HepG2 (cell line): ENCODE measurements around the gene CALML4. TPM values are rescaled to one million over a fixed set of nuclear protein-coding genes. Genes with fewer than 3 reads are reported as not detected.
A peak's percentile ranks its signal among the peaks of the same experiment; 100 is the strongest.

ENCODE experiments used
- CEBPZ ChIP-seq: IDR thresholded peaks from 2 replicates; pipeline ENCODE4 v1.6.1; 2012; ENCODE audit warnings: low read length, improper control_type of control experiment
- JUNB ChIP-seq: sonication (generic); formaldehyde crosslinking; IDR thresholded peaks from 2 replicates; pipeline ENCODE4 v1.8.0; 2022; ENCODE audit warnings: missing genetic modification reagents, mild to moderate bottlenecking, borderline replicate concordance
- KLF13 ChIP-seq: sonication (generic); formaldehyde crosslinking; IDR thresholded peaks from 2 replicates; pipeline ENCODE4 v1.4.0; 2020; ENCODE audit warnings: mild to moderate bottlenecking, missing genetic modification reagents
- KLF9 ChIP-seq: IDR thresholded peaks from 2 replicates; pipeline ENCODE4 v1.6.1; 2016; ENCODE audit warnings: low read depth
- NFE2L1 ChIP-seq: sonication (generic); formaldehyde crosslinking; IDR thresholded peaks from 2 replicates; pipeline ENCODE4 v1.4.0; 2020; ENCODE audit warnings: missing genetic modification reagents, mild to moderate bottlenecking, borderline replicate concordance
- PAWR ChIP-seq: sonication (generic); formaldehyde crosslinking; IDR thresholded peaks from 2 replicates; pipeline ENCODE4 v1.4.0; 2020; ENCODE audit warnings: missing genetic modification reagents, mild to moderate bottlenecking, borderline replicate concordance
- ZNF296 ChIP-seq: sonication (generic); formaldehyde crosslinking; conservative IDR thresholded peaks from 2 replicates; pipeline ENCODE4 v1.5.0; 2020; ENCODE audit warnings: mild to moderate bottlenecking, missing genetic modification reagents
- ZNF30 ChIP-seq: sonication (generic); formaldehyde crosslinking; IDR thresholded peaks from 2 replicates; pipeline ENCODE4 v1.5.0; 2020; ENCODE audit warnings: mild to moderate bottlenecking, missing genetic modification reagents
- ZNF451 ChIP-seq: sonication (generic); formaldehyde crosslinking; IDR thresholded peaks from 2 replicates; pipeline ENCODE4 v1.5.0; 2020; ENCODE audit warnings: mild to moderate bottlenecking, missing genetic modification reagents
- ZNF558 ChIP-seq: sonication (generic); formaldehyde crosslinking; IDR thresholded peaks from 2 replicates; pipeline ENCODE4 v1.9.0; 2022; ENCODE audit warnings: mild to moderate bottlenecking, missing genetic modification reagents, borderline replicate concordance
- ZNF574 ChIP-seq: sonication (generic); formaldehyde crosslinking; IDR thresholded peaks from 2 replicates; pipeline ENCODE4 v1.4.0; 2020; ENCODE audit warnings: missing genetic modification reagents
- ZNF644 ChIP-seq: IDR thresholded peaks from 2 replicates; pipeline ENCODE4 v1.6.1; 2016; ENCODE audit warnings: low read depth
- ZNF724P ChIP-seq: sonication (generic); formaldehyde crosslinking; IDR thresholded peaks from 2 replicates; pipeline ENCODE4 v1.8.0; 2022; ENCODE audit warnings: missing genetic modification reagents, borderline replicate concordance
- polyA plus RNA-seq, 8 experiments: library from polyadenylated mRNA; depleted of rRNA in 3 of 8; stranded (reverse) in 7 of 8; unstranded in 1 of 8; fragments of >200 nt; fragmentation: Illumina TruSeq in 4 of 8; extraction: Trizol in 4 of 8; gene quantifications; 2 replicates each; pipeline versions ENCODE4 v1.2.1 to v1.2.3, GENCODE V29; 2011 to 2016; ENCODE audit warnings: low read depth in 4 of 8, missing spikeins in 1 of 8, mixed read lengths in 1 of 8; ENCODE audit not compliant: insufficient read depth in 1 of 8
- total RNA-seq, 5 experiments: library from RNA; depleted of rRNA; stranded (reverse); fragments of >200 nt; fragmentation: Illumina TruSeq; extraction: Trizol; gene quantifications; 2 replicates each; pipeline ENCODE4 v1.2.3, GENCODE V29; 2016; ENCODE audit warnings: low read depth in 1 of 5
- TF ChIP-seq, protein P1 (sequence below): sonication (generic); formaldehyde crosslinking; IDR thresholded peaks from 2 replicates; pipeline ENCODE4 v1.5.1; 2020; ENCODE audit warnings: mild to moderate bottlenecking, missing genetic modification reagents, borderline replicate concordance
- TF ChIP-seq, protein P2 (sequence below): sonication (generic); formaldehyde crosslinking; IDR thresholded peaks from 2 replicates; pipeline ENCODE4 v1.8.0; 2022; ENCODE audit warnings: missing genetic modification reagents, mild to moderate bottlenecking, borderline replicate concordance

Gene CALML4
- total and polyA plus RNA-seq, 2 of the 13 experiments (the other 11 are each of a cell fraction or from before 2014, with no cell fraction given) = 3.6 to 8.7 TPM

GRCh38 chr15:68229386-68230156 is 24.4 kb upstream of the CALML4 start, which contains the start of gene CLN6 (continued):
- TF ChIP-seq ZNF574 (CRISPR knock-in tag) (peak; percentile 74), ZNF558 (CRISPR knock-in tag) (peak; percentile 92; the same call in 1 of the 2 replicates), ZNF451 (peak; percentile 86; the same call in 1 of the 2 replicates), ZNF30 (CRISPR knock-in tag) (no peak), ZNF644 (no peak), ZNF724P (CRISPR knock-in tag) (no peak; the same call in 1 of the 2 replicates), JUNB (no peak), CEBPZ (no peak), NFE2L1 (CRISPR knock-in tag) (no peak), KLF13 (CRISPR knock-in tag) (no peak), KLF9 (CRISPR knock-in tag) (no peak), ZNF296 (CRISPR knock-in tag) (no peak), PAWR (CRISPR knock-in tag) (no peak)
- TF ChIP-seq, protein P1, sequence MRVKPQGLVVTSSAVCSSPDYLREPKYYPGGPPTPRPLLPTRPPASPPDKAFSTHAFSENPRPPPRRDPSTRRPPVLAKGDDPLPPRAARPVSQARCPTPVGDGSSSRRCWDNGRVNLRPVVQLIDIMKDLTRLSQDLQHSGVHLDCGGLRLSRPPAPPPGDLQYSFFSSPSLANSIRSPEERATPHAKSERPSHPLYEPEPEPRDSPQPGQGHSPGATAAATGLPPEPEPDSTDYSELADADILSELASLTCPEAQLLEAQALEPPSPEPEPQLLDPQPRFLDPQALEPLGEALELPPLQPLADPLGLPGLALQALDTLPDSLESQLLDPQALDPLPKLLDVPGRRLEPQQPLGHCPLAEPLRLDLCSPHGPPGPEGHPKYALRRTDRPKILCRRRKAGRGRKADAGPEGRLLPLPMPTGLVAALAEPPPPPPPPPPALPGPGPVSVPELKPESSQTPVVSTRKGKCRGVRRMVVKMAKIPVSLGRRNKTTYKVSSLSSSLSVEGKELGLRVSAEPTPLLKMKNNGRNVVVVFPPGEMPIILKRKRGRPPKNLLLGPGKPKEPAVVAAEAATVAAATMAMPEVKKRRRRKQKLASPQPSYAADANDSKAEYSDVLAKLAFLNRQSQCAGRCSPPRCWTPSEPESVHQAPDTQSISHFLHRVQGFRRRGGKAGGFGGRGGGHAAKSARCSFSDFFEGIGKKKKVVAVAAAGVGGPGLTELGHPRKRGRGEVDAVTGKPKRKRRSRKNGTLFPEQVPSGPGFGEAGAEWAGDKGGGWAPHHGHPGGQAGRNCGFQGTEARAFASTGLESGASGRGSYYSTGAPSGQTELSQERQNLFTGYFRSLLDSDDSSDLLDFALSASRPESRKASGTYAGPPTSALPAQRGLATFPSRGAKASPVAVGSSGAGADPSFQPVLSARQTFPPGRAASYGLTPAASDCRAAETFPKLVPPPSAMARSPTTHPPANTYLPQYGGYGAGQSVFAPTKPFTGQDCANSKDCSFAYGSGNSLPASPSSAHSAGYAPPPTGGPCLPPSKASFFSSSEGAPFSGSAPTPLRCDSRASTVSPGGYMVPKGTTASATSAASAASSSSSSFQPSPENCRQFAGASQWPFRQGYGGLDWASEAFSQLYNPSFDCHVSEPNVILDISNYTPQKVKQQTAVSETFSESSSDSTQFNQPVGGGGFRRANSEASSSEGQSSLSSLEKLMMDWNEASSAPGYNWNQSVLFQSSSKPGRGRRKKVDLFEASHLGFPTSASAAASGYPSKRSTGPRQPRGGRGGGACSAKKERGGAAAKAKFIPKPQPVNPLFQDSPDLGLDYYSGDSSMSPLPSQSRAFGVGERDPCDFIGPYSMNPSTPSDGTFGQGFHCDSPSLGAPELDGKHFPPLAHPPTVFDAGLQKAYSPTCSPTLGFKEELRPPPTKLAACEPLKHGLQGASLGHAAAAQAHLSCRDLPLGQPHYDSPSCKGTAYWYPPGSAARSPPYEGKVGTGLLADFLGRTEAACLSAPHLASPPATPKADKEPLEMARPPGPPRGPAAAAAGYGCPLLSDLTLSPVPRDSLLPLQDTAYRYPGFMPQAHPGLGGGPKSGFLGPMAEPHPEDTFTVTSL (CRISPR knock-in tag) = no peak; the same call in 1 of the 2 replicates
- TF ChIP-seq, protein P2, sequence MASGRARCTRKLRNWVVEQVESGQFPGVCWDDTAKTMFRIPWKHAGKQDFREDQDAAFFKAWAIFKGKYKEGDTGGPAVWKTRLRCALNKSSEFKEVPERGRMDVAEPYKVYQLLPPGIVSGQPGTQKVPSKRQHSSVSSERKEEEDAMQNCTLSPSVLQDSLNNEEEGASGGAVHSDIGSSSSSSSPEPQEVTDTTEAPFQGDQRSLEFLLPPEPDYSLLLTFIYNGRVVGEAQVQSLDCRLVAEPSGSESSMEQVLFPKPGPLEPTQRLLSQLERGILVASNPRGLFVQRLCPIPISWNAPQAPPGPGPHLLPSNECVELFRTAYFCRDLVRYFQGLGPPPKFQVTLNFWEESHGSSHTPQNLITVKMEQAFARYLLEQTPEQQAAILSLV (CRISPR knock-in tag) = peak; percentile 3; the same call in 1 of the 2 replicates
